Limb (tissue), 2 donors: ENCODE results near the gene MYO5C.

Source experiments
- DNase-seq, 2 donors: peaks; one replicate each; pipeline ENCODE4 v3.0.0-alpha.2; 2016; ENCODE audit errors: extremely low spot score in 2 of 2

The MYO5C gene

GRCh38 chr15:52280326-52281084 is 15.1 kb downstream of the MYO5C start:
- no peak for DNase-seq

DNA sequence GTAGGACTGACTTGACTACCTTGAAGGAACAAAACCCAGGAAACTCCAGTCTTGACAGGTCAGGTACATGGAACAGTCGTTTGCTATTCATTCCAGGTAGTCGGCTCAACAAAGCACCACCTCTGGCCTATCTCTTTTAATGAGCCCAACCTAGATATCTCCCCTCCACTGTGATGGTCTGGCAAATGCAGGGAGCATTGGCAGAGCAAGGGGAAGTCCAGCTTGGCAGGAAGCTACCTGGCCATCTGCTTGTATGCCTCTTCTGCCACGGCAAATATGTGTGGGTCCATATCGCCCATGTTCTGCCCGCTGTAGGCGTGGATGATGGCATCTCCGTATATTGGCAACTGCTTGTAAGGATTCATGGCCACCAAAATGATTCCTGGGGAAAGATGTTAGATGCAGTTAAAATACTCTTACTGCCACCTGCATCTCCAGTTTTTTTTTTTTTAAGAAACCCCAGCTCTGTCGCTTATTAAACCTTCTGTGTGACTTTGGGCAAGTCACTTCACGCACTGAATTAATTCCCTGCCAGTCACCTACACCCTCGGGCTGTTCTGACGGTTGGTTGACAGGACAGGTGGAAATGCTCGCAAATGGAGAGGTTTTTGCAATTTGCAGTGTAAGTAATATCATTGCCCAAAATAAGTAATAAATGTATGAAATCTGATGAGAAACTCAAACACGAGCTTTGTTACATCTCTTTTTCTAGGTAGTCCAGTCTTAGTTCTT is 16.8 kb downstream of the MYO5C start:
- DNase-seq = no peak

DNA sequence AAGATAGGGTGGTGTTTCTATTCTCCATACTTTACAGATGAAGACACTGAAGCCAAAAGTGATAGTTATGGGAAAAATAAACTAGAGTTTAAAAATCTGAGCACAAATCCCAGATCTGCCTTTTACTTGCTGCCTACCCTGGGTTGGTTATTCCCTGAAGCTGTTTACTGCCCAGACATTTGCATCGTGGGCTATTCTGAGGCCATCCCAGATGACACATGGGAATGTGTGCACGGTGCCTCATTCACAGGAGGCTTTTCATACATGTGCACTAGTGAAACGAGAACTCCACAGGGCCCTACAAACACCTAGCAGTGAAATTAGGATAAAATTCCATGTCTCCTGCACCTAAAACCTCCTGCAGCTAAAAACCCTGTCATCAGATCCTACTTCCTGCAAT is 17.5 kb downstream of the MYO5C start:
- DNase-seq = no peak

GRCh38 chr15:52277575-52277974 is 18.0 kb downstream of the MYO5C start:
- no peak for DNase-seq

GRCh38 chr15:52276256-52276770 is 19.3 kb downstream of the MYO5C start:
- DNase-seq = no peak

GRCh38 chr15:52263563-52264282 is 31.9 kb downstream of the MYO5C start:
- no peak for DNase-seq

DNA sequence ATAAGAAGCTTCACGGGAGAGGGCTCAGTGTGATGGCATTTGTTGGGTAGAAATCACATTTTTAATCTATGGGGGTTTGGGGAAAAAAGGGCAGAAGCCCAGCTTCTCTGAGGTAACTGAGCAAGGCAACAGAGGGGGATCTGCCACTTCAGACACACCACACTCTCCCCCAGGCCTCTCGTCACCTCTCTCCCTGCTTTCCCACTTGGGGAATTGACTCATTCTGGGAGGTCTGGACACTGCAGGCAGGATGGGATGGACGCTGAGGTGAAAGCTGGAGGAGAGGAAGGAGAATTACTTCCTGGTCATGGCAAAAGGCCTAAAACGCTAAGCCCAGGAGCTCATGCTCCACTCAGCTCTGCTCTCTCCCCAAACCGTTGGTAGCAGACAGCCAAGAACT is 33.2 kb downstream of the MYO5C start:
- DNase-seq = no peak

GRCh38 chr15:52261498-52262242 is 33.9 kb downstream of the MYO5C start:
- DNase-seq = peak; percentile 23 to 49

DNA sequence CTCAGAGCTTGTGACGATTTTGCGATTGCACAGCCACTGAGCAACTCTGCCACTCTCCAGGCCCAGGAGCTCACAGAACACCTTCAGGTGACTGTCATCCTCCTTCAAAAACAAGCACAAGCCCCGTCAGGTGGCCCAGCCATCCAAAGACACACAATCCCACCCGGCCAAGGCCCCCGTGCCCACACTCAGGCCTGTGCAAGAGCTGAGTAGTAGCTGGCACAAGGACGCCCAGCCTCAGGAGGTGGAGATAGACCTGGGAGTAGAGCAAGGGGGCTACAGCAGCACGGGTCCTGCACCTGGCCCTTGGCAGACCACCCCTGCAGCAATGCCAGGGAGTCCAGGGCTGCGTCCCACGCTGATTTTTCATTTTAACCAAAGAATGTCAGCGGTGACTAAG is 34.6 kb downstream of the MYO5C start:
- no peak for DNase-seq

DNA sequence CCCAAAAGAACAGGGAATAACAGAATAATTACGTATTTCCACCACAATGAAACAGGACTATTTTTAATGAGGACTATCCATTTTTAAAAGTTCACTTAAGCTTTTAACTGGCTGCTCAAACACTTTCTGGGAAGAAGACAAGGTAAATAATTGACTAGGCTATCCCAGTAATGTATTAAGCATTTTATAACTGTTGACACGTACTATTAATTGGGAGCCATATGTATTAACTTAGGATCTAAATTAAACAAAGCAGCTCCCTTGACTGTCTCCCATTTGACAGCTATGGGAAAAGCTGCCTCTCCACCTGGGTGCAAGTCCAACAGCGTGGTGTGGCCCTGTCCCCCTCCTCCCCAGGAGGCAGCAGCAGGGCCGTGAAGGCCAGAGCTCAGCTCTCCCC is 36.1 kb downstream of the MYO5C start:
- DNase-seq = no peak

- no peak for DNase-seq
Measured at GRCh38 chr15:52258461-52258860, 37.1 kb downstream of the MYO5C start.

GRCh38 chr15:52257734-52258062 is 37.9 kb downstream of the MYO5C start:
- DNase-seq = no peak

DNA sequence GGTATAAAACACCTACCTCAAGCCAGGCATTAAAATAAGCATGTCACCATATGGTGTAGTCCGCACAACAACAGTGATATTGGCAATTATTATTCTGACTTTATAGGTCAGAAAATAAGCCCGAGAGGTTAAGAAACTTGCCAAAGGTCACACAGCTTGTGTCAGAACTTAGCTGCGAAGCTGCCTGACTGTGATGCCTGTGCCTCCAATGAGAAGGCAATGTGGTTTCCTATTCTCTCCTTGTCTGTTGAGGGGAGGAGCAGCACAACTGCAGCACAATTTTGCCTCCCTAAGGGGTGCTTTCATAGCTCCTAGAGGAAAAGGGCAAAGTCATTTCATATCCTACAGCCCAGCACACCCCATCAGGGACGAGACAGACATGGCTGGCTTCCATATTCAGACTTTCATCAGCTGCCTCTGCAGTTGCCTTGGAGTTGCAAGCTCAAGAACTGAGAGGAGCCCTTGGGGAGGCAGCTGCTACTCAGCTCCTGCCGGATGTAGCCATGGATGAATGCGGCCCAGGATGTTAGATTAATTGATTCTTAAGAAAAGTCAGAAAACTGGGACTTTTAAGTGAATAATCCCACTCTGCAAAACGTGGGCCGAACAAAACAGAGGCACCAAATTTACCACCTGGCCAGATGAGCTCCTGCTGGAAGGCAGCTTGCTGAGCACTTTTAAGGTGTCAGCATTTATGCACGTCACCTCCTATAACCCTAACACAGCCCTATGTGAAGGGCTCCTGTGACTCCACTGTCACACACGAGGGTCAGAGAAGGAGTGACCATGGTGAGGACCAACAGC is 38.5 kb downstream of the MYO5C start:
- DNase-seq = peak; percentile 19 to 43

DNA sequence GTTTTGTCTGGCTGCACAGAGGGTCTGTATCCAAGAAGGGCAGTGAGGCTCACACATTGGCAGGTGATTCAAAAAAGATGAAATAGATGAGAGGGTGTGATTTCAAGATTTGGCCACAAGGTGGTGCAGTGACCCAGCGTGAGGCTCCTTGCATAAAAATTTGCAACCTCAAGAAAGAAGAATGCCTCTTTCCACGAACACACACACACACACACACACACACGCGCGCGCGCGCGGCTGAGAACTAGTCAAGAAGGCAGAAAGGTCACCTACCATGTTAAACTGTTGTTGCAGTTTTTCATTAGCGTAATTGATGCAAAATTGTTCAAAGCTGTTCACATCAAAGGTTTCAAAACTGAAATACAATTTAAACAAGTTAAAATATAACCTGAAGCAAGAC is 39.2 kb downstream of the MYO5C start:
- peak; percentile 78 to 87 for DNase-seq

GRCh38 chr15:52255935-52256334 is 39.7 kb downstream of the MYO5C start:
- DNase-seq = no peak

DNA sequence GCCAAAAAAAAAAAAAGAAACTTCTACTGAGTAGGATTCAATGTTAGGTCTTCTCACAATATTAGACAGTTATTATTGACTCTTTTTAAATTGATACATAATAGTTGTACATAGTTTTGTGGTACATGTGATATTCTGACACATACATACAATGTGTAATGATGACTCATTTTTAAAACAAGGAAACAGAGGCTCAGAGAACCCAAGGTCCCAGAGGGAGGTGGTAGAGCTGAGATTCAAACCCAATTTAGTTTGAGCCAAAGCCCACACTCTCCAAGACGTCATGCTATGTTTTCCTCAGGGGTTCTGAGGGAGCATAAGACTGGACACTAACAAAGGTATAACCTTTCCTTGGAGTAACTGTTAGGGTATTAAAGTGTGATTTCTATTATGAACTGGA is 40.6 kb downstream of the MYO5C start:
- DNase-seq = no peak

- no peak for DNase-seq
Measured at GRCh38 chr15:52254391-52254790, 41.2 kb downstream of the MYO5C start.

- no peak for DNase-seq
Measured at GRCh38 chr15:52252781-52253180, 42.8 kb downstream of the MYO5C start.

GRCh38 chr15:52251144-52251860 is 44.3 kb downstream of the MYO5C start:
- DNase-seq = no peak

DNA sequence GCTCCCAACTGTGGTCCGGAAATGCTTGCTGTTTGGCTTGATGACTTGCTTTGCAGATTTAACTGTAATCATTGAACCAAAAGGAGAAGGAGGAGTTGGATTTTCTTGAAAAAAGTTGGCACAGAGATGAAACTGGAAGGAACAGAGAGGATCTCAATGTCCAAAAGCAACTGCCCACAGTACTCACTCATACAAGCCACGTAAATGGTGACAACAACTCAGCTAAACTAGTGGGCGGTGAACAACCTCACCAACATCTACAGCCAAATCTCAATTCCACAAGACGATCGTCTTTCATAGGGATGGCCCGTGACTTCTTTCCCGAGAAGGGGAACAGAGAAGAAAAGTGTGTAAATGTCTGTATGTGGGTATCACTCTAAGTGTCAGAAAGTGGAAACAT is 48.1 kb downstream of the MYO5C start:
- no peak for DNase-seq
